Mucosa of descending colon (tissue), 3 donors: ENCODE results near the gene CEP128. TPM values are rescaled to one million over a fixed set of nuclear protein-coding genes. Genes with fewer than 3 reads are reported as not detected.

Source experiments
- ATAC-seq: fragments of 200-7000 bp; cut with Tn5 transposase; one replicate; pipeline ENCODE4 v1.9.1; 2020; ENCODE audit warnings: mild to moderate bottlenecking, moderate library complexity
- DNase-seq, 3 donors: peaks; one replicate each; pipeline ENCODE4 v3.0.0-alpha.2; 2020
- H3K36me3 ChIP-seq: fragments of 200-600 bp; one replicate; pipeline ENCODE4 v1.8.0; 2021; ENCODE audit warnings: low read depth, mild to moderate bottlenecking
- H3K4me1 ChIP-seq: fragments of 200-600 bp; one replicate; pipeline ENCODE4 v1.8.0; 2021; ENCODE audit warnings: low read depth, mild to moderate bottlenecking
- H3K4me3 ChIP-seq: fragments of 200-600 bp; one replicate; pipeline ENCODE4 v1.8.0; 2021; ENCODE audit warnings: mild to moderate bottlenecking
- H3K9me3 ChIP-seq: fragments of 200-600 bp; one replicate; pipeline ENCODE4 v1.8.0; 2021; ENCODE audit warnings: mild to moderate bottlenecking
- CTCF ChIP-seq: fragments of 200-600 bp; IDR thresholded peaks from one replicate; pipeline ENCODE4 v1.8.0; 2022; ENCODE audit warnings: antibody characterized with exemption, mild to moderate bottlenecking
- intact Hi-C, 2 donors: fragments of 100-400 bp; cut with DNase I in 1 of 2; cut with micrococcal nuclease in 1 of 2; formaldehyde crosslinking; loops; one replicate each; pipeline versions ENCODE4 v1.11.0 to v1.11.1; 2022; cut with DNase I, micrococcal nuclease
- long read RNA-seq, 2 donors: library from polyadenylated mRNA; unstranded; transcript quantifications; one replicate each; pipeline ENCODE4 v2.0.0, GENCODE V29; 2019 to 2021
- total RNA-seq, 3 donors: library from RNA; stranded (reverse); fragmentation: NEBNext Ultra II Directional in 2 of 3; extraction: Animal tissue kit (Norgen Biotek cat#: 25700) in 2 of 3; gene quantifications; one replicate each; pipeline versions ENCODE4 v1.2.1 to v1.2.4, GENCODE V29; 2021 to 2023
- donor health status: DM: no; HTN: no; CAD: no; lungs with moderate emphysema.
- donor health status: DM: no; HTN: no; CAD: no.
- donor health status: DM: no; HTN: yes; CAD: no.

Gene CEP128
- total RNA-seq, result 1 to 10 TPM; 5.0 to 10.0 (median 9.3) TPM
- long read RNA-seq, donor 1, full-length matches to known transcripts, result 1 of 3 reads
- long read RNA-seq, donor 1, partial matches to known transcripts, result 0 of 3 reads
- long read RNA-seq, donor 1, other reads (novel, unspliced or antisense), result 2 of 3 reads
- long read RNA-seq, donor 2, partial matches to known transcripts, result 0 of 1 reads
- long read RNA-seq, donor 2, other reads (novel, unspliced or antisense), result 1 of 1 reads

- H3K4me3 ChIP-seq, result peak within 1 kb of the TSS; percentile 38
- ATAC-seq, result peak; percentile 100
- TF ChIP-seq CTCF, result no peak
- H3K36me3 ChIP-seq, result no peaks in the 10 kb centered on the region
- H3K9me3 ChIP-seq, result no peaks in the 10 kb centered on the region
- intact Hi-C loops, result no loop called here
- H3K4me1 ChIP-seq, result peaks cover 4% of the 10 kb centered on the region
- DNase-seq, result peak; percentile 94 to 97 (median 95)
Observed at GRCh38 chr14:80941241-80942185, at the start of gene CEP128. Gene CEP128 (minus strand): TSS chr14:80941738.

- intact Hi-C loops, result no loop called here
- ATAC-seq, result no peak
- DNase-seq, result no peak
- Histone ChIP-seq H3K9me3 (no peaks in the 10 kb centered on the region), H3K4me1 (no peaks in the 10 kb centered on the region), H3K36me3 (no peaks in the 10 kb centered on the region), H3K4me3 (no peak overlapping the region)
- TF ChIP-seq CTCF, result no peak
Observed at GRCh38 chr14:80988735-80989429, 47.3 kb upstream of the CEP128 start.

DNA sequence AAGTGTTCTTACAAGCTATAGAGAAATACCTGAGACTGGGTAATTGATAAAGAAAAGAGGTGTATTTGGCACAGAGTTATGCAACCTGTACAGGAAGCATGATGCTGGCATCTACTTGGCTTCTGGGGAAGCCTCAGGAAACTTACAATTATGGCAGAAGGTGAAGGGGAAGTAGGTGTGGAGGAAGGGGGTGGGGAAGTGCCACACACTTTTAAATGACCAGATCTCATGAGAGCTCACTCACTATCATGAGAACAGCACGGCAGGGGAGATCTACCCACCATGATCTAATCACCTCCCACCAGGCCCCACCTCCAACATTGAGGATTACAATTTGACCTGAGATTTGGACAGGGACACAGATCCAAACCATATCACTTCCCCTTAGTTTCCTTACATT lies 46.7 kb upstream of the CEP128 start:
- DNase-seq, result no peak
- intact Hi-C loops, result no loop called here
- ATAC-seq, result no peak
- Histone ChIP-seq H3K4me1 (no peaks in the 10 kb centered on the region), H3K36me3 (no peaks in the 10 kb centered on the region), H3K9me3 (no peaks in the 10 kb centered on the region), H3K4me3 (no peak overlapping the region)
- no peak for TF ChIP-seq CTCF

GRCh38 chr14:80987235-80988032 lies 45.9 kb upstream of the CEP128 start:
- H3K9me3 ChIP-seq, result no peaks in the 10 kb centered on the region
- intact Hi-C loops, result loop anchor here (1.0 to 2.0 kb wide), 2 partner anchors 33 kb away; partner anchors contain the start of gene TSHR (in 1 of the 2)
- no peaks in the 10 kb centered on the region for H3K36me3 ChIP-seq
- ATAC-seq (peak; percentile 97), DNase-seq (peak in 2 of 3 donors; percentile 30 to 87)
- H3K4me1 ChIP-seq, result no peaks in the 10 kb centered on the region
- H3K4me3 ChIP-seq, result no peak overlapping the region
- peak; percentile 82 for TF ChIP-seq CTCF

- H3K4me3 ChIP-seq, result no peak overlapping the region
- no peaks in the 10 kb centered on the region for H3K9me3 ChIP-seq
- intact Hi-C loops, result no loop called here
- no peaks in the 10 kb centered on the region for H3K36me3 ChIP-seq
- ATAC-seq, result no peak
- no peaks in the 10 kb centered on the region for H3K4me1 ChIP-seq
- no peak for DNase-seq
- TF ChIP-seq CTCF, result no peak
Observed at GRCh38 chr14:80982711-80983110, 41.2 kb upstream of the CEP128 start.
